SHP77 treated with DMSO at 0.1 percent for 48 hours (cell line): ENCODE data around the gene PFKL.

ENCODE experiments used
- DNase-seq: peaks from one replicate; lab custom pipeline; 2025; lab: John Stamatoyannopoulos, UW

PFKL gene

GRCh38 chr21:44365251-44365966 is 65.6 kb downstream of the PFKL start:
- no peak for DNase-seq

DNA sequence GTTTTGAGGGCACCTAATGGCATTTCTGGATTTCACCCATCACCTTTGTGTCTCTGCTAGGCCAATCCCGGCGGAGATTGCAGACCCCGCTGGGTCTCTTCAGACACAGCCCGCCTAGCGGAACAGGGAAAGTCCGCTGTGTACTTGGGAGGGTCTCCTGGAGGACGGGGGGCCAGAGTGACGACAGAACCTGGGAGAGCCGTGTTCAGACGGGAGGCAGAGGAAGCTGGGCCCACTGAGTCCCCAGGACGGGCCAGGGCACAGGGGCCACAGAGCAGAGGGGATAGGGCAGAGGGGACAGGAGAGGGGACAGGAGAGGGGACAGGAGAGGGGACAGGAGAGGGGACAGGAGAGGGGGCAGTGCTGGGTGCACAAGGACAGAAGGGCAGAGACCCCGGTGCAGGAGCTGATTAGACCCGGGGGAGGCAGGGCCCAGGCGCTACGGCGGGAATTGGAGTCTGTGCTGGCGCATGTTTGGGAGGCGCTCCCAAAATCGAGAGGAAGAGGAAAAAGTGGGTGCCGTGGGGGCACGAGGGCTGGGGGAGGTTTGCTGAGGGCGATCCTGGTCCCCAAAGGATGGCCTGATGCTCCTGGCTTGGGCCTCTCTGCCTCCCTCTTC is 66.2 kb downstream of the PFKL start:
- DNase-seq = no peak

GRCh38 chr21:44366586-44367211 is 66.8 kb downstream of the PFKL start:
- no peak for DNase-seq

DNA sequence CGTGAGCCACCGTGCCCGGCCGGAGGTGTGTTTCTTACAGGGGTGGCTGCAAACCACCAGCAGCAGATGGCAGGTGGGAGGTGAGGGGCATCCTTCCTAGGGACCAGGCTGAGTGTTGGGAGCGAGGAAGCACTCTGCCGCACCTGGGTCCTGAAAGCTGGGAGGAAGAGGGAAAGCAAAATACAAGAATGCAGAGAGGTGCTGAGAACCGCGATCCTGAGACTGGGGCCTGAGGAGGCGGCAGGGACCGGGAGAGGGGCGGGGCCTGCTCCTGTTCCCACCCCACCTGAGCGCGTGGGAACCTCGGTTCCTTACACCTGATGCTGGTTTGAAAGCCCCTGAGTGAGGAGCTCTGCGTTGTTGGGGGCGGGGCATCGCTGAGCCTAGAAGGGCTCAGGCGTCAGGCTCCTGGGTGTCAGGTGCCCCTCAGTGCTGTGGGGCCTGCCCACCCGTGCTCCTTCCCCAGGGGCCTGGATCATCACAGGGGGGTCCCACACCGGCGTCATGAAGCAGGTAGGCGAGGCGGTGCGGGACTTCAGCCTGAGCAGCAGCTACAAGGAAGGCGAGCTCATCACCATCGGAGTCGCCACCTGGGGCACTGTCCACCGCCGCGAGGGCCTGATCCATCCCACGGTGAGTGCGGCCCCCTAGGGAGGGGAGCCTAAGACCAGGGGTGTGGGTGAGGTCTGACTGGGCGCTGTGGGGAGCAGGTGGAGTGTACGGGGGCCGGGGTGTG is 69.0 kb downstream of the PFKL start:
- no peak for DNase-seq

DNA sequence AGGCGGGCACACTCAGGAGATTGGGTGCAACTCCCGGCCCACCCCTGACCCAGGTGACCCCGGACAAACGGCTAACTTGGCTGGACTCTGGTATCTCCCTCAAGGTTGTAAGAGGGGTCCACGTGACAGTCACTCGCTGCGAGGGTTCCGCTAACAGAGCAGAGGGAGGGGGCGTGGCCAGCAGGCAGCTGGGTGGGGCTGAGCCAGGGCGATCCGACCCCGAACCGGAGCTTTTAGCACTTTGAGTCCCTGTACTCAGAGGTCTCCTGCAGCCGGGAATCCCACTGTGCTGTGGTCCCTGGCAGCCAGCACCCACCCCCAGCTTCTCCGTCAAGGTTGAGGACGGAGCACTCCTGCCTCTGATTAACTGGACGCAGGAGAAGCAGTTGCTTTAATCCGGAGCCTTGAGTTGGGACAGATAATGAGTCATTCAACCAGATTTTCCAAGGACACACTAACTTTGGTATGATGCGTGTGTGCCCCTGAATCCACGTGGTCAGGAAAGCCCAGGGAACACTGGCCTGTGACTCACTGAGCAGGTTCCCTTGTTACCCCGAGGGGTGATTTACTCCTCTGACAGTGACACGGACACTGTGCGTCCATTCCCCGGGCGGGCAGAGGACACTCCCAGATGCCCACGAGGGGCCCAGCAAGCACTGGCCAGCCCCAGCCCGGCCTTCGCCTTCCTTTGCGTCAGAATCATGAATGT is 70.3 kb downstream of the PFKL start:
- no peak for DNase-seq

DNA sequence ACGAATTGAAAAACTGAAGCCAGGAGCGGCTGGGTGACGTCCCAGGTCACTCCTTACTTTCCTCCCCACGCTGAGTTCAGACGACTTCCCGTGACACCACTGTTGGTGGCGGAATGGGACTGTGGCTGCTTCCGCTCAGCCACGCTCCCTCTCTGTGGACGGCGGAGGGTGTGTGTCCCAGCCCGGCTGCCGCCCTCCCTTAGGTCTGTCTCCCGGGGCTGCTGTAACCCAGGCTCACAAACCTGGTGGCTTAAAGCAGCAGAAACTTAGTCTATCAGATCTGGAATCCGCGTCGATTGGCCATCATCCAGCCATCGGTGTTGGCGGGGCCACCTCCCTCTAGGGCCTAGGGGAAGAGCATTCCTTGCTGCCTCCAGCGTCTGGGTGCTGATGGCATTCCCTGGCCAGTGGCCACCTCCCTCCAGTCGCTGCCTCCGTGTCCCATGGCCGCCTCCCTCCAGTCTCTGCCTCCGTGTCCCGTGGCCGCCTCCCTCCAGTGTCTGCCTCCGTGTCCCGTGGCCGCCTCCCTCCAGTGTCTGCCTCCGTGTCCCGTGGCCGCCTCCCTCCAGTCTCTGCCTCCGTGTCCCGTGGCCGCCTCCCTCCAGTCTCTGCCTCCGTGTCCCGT is 71.0 kb downstream of the PFKL start:
- DNase-seq = no peak

GRCh38 chr21:44371596-44371995 is 71.7 kb downstream of the PFKL start:
- no peak for DNase-seq

- DNase-seq = no peak
These were observed 72.8 kb downstream of the PFKL start for GRCh38 chr21:44372616-44373015.

- DNase-seq = no peak
These were observed 74.9 kb downstream of the PFKL start for GRCh38 chr21:44374601-44375280.

DNA sequence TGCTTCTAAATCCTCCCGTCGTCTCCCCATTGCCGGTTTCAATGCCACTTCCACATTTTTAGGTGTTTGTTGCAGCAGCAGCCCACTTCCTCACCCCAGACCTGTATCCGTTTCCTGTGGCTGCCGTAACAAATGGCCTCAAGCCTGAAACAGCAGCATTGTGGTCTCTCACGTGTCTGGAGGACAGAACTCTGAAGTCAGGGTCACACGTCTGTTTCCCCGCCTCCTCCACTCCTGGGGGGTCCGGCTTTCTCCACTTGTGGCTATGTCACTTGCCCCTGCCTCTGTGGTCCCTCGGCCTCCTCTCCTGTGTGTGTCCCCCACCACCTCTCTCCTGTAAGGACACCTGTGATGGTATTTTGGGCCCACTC is 75.4 kb downstream of the PFKL start:
- DNase-seq = no peak

DNA sequence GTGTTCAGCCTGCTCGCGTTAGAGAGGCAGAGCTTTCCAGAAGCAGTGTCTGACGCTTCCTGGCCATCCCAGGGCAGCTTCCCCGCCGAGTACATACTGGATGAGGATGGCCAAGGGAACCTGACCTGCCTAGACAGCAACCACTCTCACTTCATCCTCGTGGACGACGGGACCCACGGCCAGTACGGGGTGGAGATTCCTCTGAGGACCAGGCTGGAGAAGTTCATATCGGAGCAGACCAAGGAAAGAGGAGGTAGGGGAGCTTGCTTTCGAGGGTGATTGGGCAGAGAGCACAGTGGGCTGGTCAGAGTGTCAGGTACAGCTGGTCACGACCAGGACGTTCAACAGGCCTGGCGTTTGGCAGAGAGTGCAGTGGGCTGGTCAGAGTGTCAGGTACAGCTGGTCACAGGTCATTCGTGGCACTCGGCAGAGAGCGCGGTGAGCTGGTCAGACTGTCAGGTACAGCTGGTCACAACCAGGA is 75.9 kb downstream of the PFKL start:
- DNase-seq = no peak

DNA sequence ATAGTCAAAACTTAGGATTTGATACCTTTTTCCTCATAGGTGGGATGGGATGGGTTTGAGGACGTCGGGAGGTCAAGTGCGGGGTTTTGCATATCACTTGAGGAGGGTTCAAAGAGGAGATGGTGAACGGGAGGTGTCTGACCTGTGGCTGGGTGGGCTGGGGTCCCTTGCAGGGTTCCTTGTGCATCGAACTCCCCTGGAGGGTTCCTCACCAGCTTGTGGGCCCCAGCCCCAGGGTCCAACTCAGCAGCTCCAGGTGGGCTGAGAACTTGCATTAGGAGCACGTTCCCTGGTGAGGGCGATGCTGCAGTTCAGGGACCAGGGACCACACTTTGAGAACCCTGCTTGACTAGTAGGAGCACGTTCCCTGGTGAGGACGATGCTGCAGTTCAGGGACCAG is 76.8 kb downstream of the PFKL start:
- DNase-seq = no peak
